PC-9 (cell line): Measurements from ENCODE around the gene FAIM. TPM values are rescaled to one million over a fixed set of nuclear protein-coding genes. Genes with fewer than 3 reads are reported as not detected.
A peak's percentile ranks its signal among the peaks of the same experiment; 100 is the strongest.
"Not testable (repeated sequence)": the region's sequence is repeated elsewhere in the genome, so short reads cannot be mapped to it uniquely, and the experiment has no call there.

Source experiments
- BruUV-seq: library from RNA; stranded (reverse); fragments of 400-500 nt; replicated peaks from 2 replicates; lab custom pipeline; 2021; lab: Mats Ljungman, UMichigan
- CTCF ChIA-PET: fragments of 300-600 bp; sonication (Branson Sonifier 250); formaldehyde crosslinking; loops from one replicate; lab custom pipeline; 2022; ENCODE audit warnings: antibody characterized with exemption; lab: Charles Lee
- POLR2A ChIA-PET: fragments of 300-600 bp; sonication (Branson Sonifier 250); formaldehyde crosslinking; loops from one replicate; lab custom pipeline; 2022; ENCODE audit warnings: antibody characterized with exemption; ENCODE audit not compliant: unreplicated experiment; lab: Charles Lee
- DNase-seq, 2 experiments: peaks; one replicate each; pipeline versions ENCODE4 v3.0.0 to v3.0.0-alpha.2; 2015 to 2022; ENCODE audit warnings: mixed read lengths in 1 of 2
- H2AFZ ChIP-seq: fragments of 200-600 bp; sonication (generic); 2 replicates; pipeline ENCODE4 v1.8.1; 2017; ENCODE audit warnings: antibody characterized with exemption
- H3F3A ChIP-seq: fragments of 200-600 bp; sonication (generic); 2 replicates; pipeline ENCODE4 v1.8.1; 2017; ENCODE audit warnings: antibody characterized with exemption, mild to moderate bottlenecking, low read depth; ENCODE audit not compliant: insufficient read depth
- H3K27ac ChIP-seq: fragments of 200-600 bp; sonication (generic); 2 replicates; pipeline ENCODE4 v1.6.1; 2016; ENCODE audit warnings: mixed run types
- H3K27me3 ChIP-seq: fragments of 200-600 bp; sonication (generic); 2 replicates; pipeline ENCODE4 v1.6.1; 2016; ENCODE audit warnings: low read depth, mixed run types; ENCODE audit not compliant: insufficient read depth
- H3K36me3 ChIP-seq: fragments of 200-600 bp; sonication (generic); 2 replicates; pipeline ENCODE4 v1.6.1; 2016; ENCODE audit warnings: low read depth, mixed run types
- H3K4me1 ChIP-seq: fragments of 200-600 bp; sonication (generic); replicated peaks from 2 replicates; pipeline ENCODE4 v1.6.1; 2016; ENCODE audit warnings: mixed run types; ENCODE audit not compliant: insufficient read depth
- H3K4me2 ChIP-seq: fragments of 200-600 bp; sonication (generic); 2 replicates; pipeline ENCODE4 v1.6.1; 2017; ENCODE audit warnings: mixed run types
- H3K4me3 ChIP-seq: fragments of 200-600 bp; sonication (generic); 2 replicates; pipeline ENCODE4 v1.6.1; 2016; ENCODE audit warnings: mixed run types
- H3K79me2 ChIP-seq: fragments of 200-600 bp; sonication (generic); 2 replicates; pipeline ENCODE4 v1.6.1; 2017; ENCODE audit warnings: low read depth, mixed run types
- H3K9me2 ChIP-seq: fragments of 200-600 bp; sonication (generic); 2 replicates; pipeline ENCODE4 v1.8.1; 2017; ENCODE audit warnings: mild to moderate bottlenecking; ENCODE audit not compliant: insufficient read depth
- H3K9me3 ChIP-seq: fragments of 200-600 bp; sonication (generic); 2 replicates; pipeline ENCODE4 v1.8.1; 2016; ENCODE audit warnings: low read depth; ENCODE audit not compliant: insufficient read depth
- H4K20me1 ChIP-seq: fragments of 200-600 bp; sonication (generic); 2 replicates; pipeline ENCODE4 v1.8.1; 2017; ENCODE audit not compliant: insufficient read depth
- EZH2 ChIP-seq: fragments of 200-600 bp; sonication (generic); IDR thresholded peaks from 2 replicates; pipeline ENCODE4 v1.8.0; 2017; ENCODE audit warnings: antibody characterized with exemption, low read depth
- intact Hi-C: fragments of 100-400 bp; cut with micrococcal nuclease; formaldehyde crosslinking; loops from one replicate; pipeline ENCODE4 v1.10.0; 2022; ENCODE audit not compliant: unreplicated experiment
- total RNA-seq: library from RNA; stranded (reverse); gene quantifications from 2 replicates; pipeline ENCODE4 v1.2.3, GENCODE V29; 2021
- TF ChIP-seq, protein P1 (sequence below): fragments of 200-600 bp; sonication (generic); conservative IDR thresholded peaks from 2 replicates; pipeline ENCODE4 v1.6.1; 2017; ENCODE audit warnings: mixed run types, antibody characterized with exemption, mild to moderate bottlenecking, moderate library complexity

FAIM gene
- total RNA-seq, 1 experiment from 2014 or later: 17.7 TPM

DNA sequence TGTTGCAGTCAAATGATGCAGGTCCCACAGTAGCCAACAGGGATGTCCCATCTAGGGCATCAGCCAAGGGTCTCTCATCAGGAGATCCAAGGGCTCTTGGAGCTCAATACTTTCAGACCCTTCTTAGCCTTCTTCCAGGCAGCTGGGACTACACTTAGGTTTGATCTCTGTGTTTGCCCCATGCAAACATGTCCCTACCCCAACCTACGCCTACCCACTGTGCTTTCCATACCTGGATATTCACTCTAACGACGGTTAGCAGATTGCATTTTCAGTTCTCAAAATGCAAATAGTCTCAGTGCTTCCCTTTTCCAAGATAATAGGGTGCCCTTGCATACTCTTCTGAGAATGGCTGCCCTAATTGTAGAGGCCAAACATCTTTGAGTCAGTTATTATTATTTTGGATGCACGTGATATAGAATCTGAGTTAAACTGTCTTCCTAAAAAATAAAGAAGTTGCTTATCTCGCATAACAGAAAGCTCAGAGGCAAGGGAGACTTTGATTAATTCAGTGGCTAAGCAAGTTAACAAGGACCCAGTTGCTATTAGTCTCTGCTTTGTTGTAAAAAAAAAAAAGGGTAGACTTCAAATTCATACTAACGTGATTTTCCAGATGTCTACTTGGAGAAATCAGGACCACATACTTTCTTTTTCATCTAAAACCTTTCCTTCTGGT is 13.5 kb upstream of the FAIM start:
- Histone ChIP-seq H3K4me1 (peaks cover 14% of the 10 kb centered on the region), H4K20me1 (no peaks in the 10 kb centered on the region), H3K27me3 (no peaks in the 10 kb centered on the region), H3K9me2 (no peaks in the 10 kb centered on the region), H3F3A (peaks cover 20% of the 10 kb centered on the region), H3K36me3 (no peaks in the 10 kb centered on the region), H2AFZ (no peak overlapping the region), H3K27ac (no peak overlapping the region), H3K9me3 (peaks cover 7% of the 10 kb centered on the region; the same call in 1 of the 2 replicates), H3K4me3 (peak overlapping the region; percentile 80; the same call in 1 of the 2 replicates), H3K79me2 (peaks cover 18% of the 10 kb centered on the region), H3K4me2 (peak overlapping the region; percentile 96)
- BruUV-seq: no TSS peak
- no peak for TF ChIP-seq EZH2
- TF ChIP-seq, protein P1, sequence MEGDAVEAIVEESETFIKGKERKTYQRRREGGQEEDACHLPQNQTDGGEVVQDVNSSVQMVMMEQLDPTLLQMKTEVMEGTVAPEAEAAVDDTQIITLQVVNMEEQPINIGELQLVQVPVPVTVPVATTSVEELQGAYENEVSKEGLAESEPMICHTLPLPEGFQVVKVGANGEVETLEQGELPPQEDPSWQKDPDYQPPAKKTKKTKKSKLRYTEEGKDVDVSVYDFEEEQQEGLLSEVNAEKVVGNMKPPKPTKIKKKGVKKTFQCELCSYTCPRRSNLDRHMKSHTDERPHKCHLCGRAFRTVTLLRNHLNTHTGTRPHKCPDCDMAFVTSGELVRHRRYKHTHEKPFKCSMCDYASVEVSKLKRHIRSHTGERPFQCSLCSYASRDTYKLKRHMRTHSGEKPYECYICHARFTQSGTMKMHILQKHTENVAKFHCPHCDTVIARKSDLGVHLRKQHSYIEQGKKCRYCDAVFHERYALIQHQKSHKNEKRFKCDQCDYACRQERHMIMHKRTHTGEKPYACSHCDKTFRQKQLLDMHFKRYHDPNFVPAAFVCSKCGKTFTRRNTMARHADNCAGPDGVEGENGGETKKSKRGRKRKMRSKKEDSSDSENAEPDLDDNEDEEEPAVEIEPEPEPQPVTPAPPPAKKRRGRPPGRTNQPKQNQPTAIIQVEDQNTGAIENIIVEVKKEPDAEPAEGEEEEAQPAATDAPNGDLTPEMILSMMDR: peak; percentile 10; the same call in 1 of the 2 replicates
- intact Hi-C loops: loop anchor here (1.0 to 10.0 kb wide), 10 partner anchors 34 to 730 kb away; partner anchors contain the start of genes ESYT3 and PIK3CB
- no peak for DNase-seq
- POLR2A ChIA-PET: interaction anchor here (0.6 kb wide), 2 partner anchors 321 to 359 kb away, joined by 3 to 4 read pairs; no protein-coding TSS in a partner anchor
- CTCF ChIA-PET: interaction anchor here (1.3 to 3.5 kb wide), 5 partner anchors 31 to 341 kb away, joined by 8 to 39 read pairs (median 11); no protein-coding TSS in a partner anchor

DNA sequence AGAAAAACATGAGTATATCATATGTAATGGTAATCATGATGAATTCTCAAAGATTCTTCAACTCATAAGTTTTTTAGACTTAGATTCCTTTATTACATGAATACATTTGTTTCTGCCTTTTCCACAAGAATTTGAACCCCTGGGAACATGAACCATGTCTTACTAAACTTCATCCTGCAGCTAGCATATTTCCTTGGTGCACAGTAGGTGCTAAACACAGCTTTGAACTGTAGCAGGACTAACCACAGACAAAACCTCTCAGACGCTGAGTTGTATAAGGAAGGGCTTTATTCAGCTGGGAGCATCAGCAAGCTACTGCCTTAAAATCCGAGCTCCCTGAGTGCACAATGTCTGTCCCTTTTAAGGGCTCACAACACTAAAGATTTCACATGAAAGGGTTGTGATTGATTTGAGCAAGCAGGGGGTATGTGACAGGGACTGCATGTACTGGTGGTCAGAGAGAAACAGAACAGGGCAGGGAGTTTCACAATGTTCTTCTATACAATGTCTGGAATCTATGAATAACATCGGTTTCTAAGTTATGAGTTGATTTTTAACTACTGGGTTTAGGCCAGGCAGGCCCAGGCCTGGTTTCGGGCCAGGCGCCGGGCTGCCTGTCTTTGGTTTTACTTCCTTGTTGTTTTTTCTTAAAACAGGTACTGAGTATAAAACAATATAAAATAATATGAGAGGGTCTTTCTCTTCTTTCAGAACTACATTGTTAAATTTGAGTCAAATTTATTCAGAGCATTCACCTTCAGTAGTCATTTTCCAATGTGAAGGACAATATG is 11.2 kb upstream of the FAIM start:
- peaks cover 20% of the 10 kb centered on the region for H3F3A ChIP-seq
- H3K79me2 ChIP-seq, H4K20me1 ChIP-seq, H3K27ac ChIP-seq, POLR2A ChIA-PET, H2AFZ ChIP-seq, H3K4me1 ChIP-seq, DNase-seq, H3K9me2 ChIP-seq, H3K4me3 ChIP-seq, BruUV-seq, H3K36me3 ChIP-seq, H3K4me2 ChIP-seq, H3K27me3 ChIP-seq: not testable (repeated sequence)
- H3K9me3 ChIP-seq: peaks cover 12% of the 10 kb centered on the region; the same call in 1 of the 2 replicates
- CTCF ChIA-PET: interaction anchor here (0.6 to 0.7 kb wide), 3 partner anchors 46 to 706 kb away, joined by 3 to 5 read pairs (median 4); no protein-coding TSS in a partner anchor
- intact Hi-C loops: loop anchor here (10.0 kb wide), 2 partner anchors 237 to 727 kb away; partner anchors contain the start of gene PIK3CB

DNA sequence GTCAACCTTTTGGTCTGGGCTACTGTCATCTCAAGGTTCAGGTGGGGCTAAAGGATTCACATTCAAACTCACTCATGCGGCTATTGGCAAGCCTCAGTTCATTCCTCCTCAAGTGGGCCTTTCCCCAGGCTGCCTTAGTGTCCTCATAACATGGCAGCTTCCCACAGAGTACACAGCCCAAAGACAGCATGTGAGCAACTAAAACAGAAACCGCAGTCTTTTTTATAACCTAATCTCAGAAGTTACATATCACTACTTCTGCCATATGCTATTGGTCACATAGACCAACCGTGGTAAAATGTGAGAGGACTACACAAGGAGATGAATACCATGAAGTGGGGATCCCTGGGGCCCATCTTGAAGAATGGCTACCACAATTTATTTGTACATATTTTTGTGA is 10.0 kb upstream of the FAIM start:
- no peak overlapping the region for H3K4me3 ChIP-seq
- H4K20me1 ChIP-seq: no peaks in the 10 kb centered on the region
- no peak overlapping the region for H3K27ac ChIP-seq
- ChIA-PET POLR2A (no interaction called here), CTCF (interaction anchor here (0.6 kb wide), 2 partner anchors 10 to 133 kb away, joined by 3 to 5 read pairs; no protein-coding TSS in a partner anchor)
- no peaks in the 10 kb centered on the region for H3K4me1 ChIP-seq
- no peak overlapping the region for H2AFZ ChIP-seq
- H3K9me2 ChIP-seq: no peaks in the 10 kb centered on the region
- no peaks in the 10 kb centered on the region for H3K79me2 ChIP-seq
- DNase-seq: no peak
- no peaks in the 10 kb centered on the region for H3K27me3 ChIP-seq
- H3K9me3 ChIP-seq: peaks cover 13% of the 10 kb centered on the region; the same call in 1 of the 2 replicates
- no peaks in the 10 kb centered on the region for H3K36me3 ChIP-seq
- peaks cover 9% of the 10 kb centered on the region for H3F3A ChIP-seq
- no peak overlapping the region for H3K4me2 ChIP-seq
- BruUV-seq: no TSS peak
- intact Hi-C loops: loop anchor here (10.0 kb wide), 2 partner anchors 236 to 726 kb away; partner anchors contain the start of gene PIK3CB
- no peak for TF ChIP-seq EZH2
- TF ChIP-seq, protein P1: no peak
